HG02970 (cell line): ENCODE measurements around the gene ZDHHC7.
A peak's percentile ranks its signal among the peaks of the same experiment; 100 is the strongest.
"Not testable (repeated sequence)": the region's sequence is repeated elsewhere in the genome, so short reads cannot be mapped to it uniquely, and the experiment has no call there.

ENCODE experiments used
- ATAC-seq: cut with Tn5 transposase; IDR thresholded peaks from one replicate; pipeline ENCODE4 v1.9.1; 2021; ENCODE audit warnings: mild to moderate bottlenecking, moderate library complexity, moderate number of reproducible peaks; ENCODE audit not compliant: unreplicated experiment, low FRiP score

Gene ZDHHC7

GRCh38 chr16:85045077-85045476 is 33.7 kb upstream of the ZDHHC7 start:
- ATAC-seq, result no peak

- ATAC-seq, result no peak
These were observed 31.3 kb upstream of the ZDHHC7 start for GRCh38 chr16:85042606-85043005.

- ATAC-seq, result no peak
These were observed 30.8 kb upstream of the ZDHHC7 start for GRCh38 chr16:85042167-85042526.

- ATAC-seq, result no peak
These were observed 30.2 kb upstream of the ZDHHC7 start for GRCh38 chr16:85041219-85042166.

GRCh38 chr16:85040685-85041084 is 29.4 kb upstream of the ZDHHC7 start:
- no peak for ATAC-seq

- ATAC-seq, result no peak
These were observed 26.4 kb upstream of the ZDHHC7 start for GRCh38 chr16:85037721-85038120.

GRCh38 chr16:85037050-85037410 is 25.7 kb upstream of the ZDHHC7 start:
- ATAC-seq, result no peak

- no peak for ATAC-seq
These were observed 25.1 kb upstream of the ZDHHC7 start for GRCh38 chr16:85036236-85037049.

- no peak for ATAC-seq
These were observed 23.5 kb upstream of the ZDHHC7 start for GRCh38 chr16:85034591-85035433.

- no peak for ATAC-seq
These were observed 21.8 kb upstream of the ZDHHC7 start for GRCh38 chr16:85033171-85033570.

- not testable (repeated sequence) for ATAC-seq
These were observed 20.9 kb upstream of the ZDHHC7 start for GRCh38 chr16:85032187-85032586.

- ATAC-seq, result no peak
These were observed 20.1 kb upstream of the ZDHHC7 start for GRCh38 chr16:85031451-85031850.

GRCh38 chr16:85029981-85030401 is 18.7 kb upstream of the ZDHHC7 start:
- ATAC-seq, result no peak

- no peak for ATAC-seq
These were observed 18.1 kb upstream of the ZDHHC7 start for GRCh38 chr16:85029408-85029784.

GRCh38 chr16:85028685-85029407 is 17.5 kb upstream of the ZDHHC7 start:
- no peak for ATAC-seq

GRCh38 chr16:85027958-85028684 is 16.8 kb upstream of the ZDHHC7 start:
- peak; percentile 15 for ATAC-seq

- peak; percentile 90 for ATAC-seq
These were observed 16.1 kb upstream of the ZDHHC7 start, which contains the start of gene KIAA0513 for GRCh38 chr16:85027349-85027957. Gene KIAA0513 (plus strand): TSS chr16:85027795. CDS start chr16:85067072, 39,277 bp downstream.

GRCh38 chr16:85026703-85027102 is 15.4 kb upstream of the ZDHHC7 start:
- no peak for ATAC-seq
